Esophagus squamous epithelium (tissue), 4 donors: ENCODE data around the gene CCDC30.

Experiments used
- POLR2A ChIP-seq, 4 donors: fragments of 450-650 bp; IDR thresholded peaks; one replicate each; pipeline ENCODE4 v1.6.1; 2017; ENCODE audit warnings: antibody characterized with exemption in 4 of 4, mild to moderate bottlenecking in 4 of 4, moderate library complexity in 3 of 4
- TF ChIP-seq, protein P1 (sequence below), 6 experiments: fragments of 450-650 bp in 4 of 6; fragments of 200-600 bp in 2 of 6; sonication (generic) in 2 of 6; IDR thresholded peaks; one replicate each; pipeline ENCODE4 v1.5.1; 2016 to 2019; ENCODE audit warnings: antibody characterized with exemption in 6 of 6, mild to moderate bottlenecking in 4 of 6, moderate library complexity in 4 of 6

DNA sequence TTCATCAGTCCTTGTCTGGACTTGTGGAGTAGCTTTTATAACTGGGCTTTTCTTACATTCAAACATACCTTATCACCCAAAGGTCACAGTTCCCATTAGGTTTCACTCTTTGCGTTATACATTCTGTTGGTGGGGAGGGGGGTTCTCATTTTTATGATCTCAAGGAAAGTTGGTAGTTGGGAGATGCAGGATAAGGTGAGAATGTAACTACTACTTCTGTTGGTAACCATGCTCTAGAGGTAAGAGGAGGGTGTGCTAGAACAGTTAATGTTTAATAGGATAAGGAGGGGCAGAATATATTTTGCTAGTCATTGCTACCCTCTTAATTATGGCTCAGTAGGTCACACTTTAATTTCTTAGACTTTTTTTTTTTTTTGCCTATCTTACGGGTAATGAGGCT lies 229.8 kb downstream of the CCDC30 start:
- TF ChIP-seq, protein P1, sequence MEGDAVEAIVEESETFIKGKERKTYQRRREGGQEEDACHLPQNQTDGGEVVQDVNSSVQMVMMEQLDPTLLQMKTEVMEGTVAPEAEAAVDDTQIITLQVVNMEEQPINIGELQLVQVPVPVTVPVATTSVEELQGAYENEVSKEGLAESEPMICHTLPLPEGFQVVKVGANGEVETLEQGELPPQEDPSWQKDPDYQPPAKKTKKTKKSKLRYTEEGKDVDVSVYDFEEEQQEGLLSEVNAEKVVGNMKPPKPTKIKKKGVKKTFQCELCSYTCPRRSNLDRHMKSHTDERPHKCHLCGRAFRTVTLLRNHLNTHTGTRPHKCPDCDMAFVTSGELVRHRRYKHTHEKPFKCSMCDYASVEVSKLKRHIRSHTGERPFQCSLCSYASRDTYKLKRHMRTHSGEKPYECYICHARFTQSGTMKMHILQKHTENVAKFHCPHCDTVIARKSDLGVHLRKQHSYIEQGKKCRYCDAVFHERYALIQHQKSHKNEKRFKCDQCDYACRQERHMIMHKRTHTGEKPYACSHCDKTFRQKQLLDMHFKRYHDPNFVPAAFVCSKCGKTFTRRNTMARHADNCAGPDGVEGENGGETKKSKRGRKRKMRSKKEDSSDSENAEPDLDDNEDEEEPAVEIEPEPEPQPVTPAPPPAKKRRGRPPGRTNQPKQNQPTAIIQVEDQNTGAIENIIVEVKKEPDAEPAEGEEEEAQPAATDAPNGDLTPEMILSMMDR (IDR thresholded peaks at IDR 0.05) = no peak
- no peak for TF ChIP-seq POLR2A (IDR thresholded peaks at IDR 0.05)
